Activated naive CD4-positive, alpha-beta T cell treated with anti-CD3 and anti-CD28 coated beads for 36 hours (primary cell): ENCODE measurements around the gene EPHX1. TPM values are rescaled to one million over a fixed set of nuclear protein-coding genes. Genes with fewer than 3 reads are reported as not detected.

Source experiments
- CTCF ChIA-PET: fragments of 350-600 bp; sonication (Branson Sonifier 250); formaldehyde crosslinking; loops from one replicate; lab custom pipeline; 2021; ENCODE audit warnings: antibody characterized with exemption; lab: Charles Lee
- DNase-seq: peaks from one replicate; pipeline ENCODE4 v3.0.0-alpha.2; 2020
- H3K27ac Mint-ChIP-seq: one replicate; pipeline ENCODE4 v1.8.0; 2021; ENCODE audit warnings: mild to moderate bottlenecking, mixed read lengths
- H3K27me3 Mint-ChIP-seq: one replicate; pipeline ENCODE4 v1.8.0; 2021; ENCODE audit warnings: low read depth, mixed read lengths
- H3K36me3 Mint-ChIP-seq: one replicate; pipeline ENCODE4 v1.8.0; 2021; ENCODE audit warnings: low read depth, mixed read lengths
- H3K4me1 Mint-ChIP-seq: one replicate; pipeline ENCODE4 v1.8.0; 2021; ENCODE audit warnings: low read depth, mixed read lengths
- H3K4me3 Mint-ChIP-seq: one replicate; pipeline ENCODE4 v1.8.0; 2021; ENCODE audit warnings: mild to moderate bottlenecking, moderate library complexity, mixed read lengths
- H3K9me3 Mint-ChIP-seq: one replicate; pipeline ENCODE4 v1.8.0; 2021; ENCODE audit warnings: mixed read lengths
- intact Hi-C: fragments of 100-400 bp; cut with micrococcal nuclease; formaldehyde crosslinking; loops from one replicate; pipeline ENCODE4 v1.15.1; 2023
- total RNA-seq, 2 experiments: library from RNA; stranded (reverse); gene quantifications; one replicate each; pipeline ENCODE4 v1.2.3, GENCODE V29; 2021

Gene EPHX1
- total RNA-seq, 2 experiments from 2014 or later = 3.8 to 5.0 TPM

GRCh38 chr1:225873281-225873850 lies 63.4 kb downstream of the EPHX1 start:
- peaks cover 6% of the 10 kb centered on the region for H3K36me3 Mint-ChIP-seq
- CTCF ChIA-PET = interaction anchor here (0.7 to 0.9 kb wide), 2 partner anchors 27 to 96 kb away, joined by 3 read pairs; partner anchors contain the start of gene SRP9
- peaks cover 40% of the 10 kb centered on the region for H3K4me1 Mint-ChIP-seq
- no peak overlapping the region for H3K4me3 Mint-ChIP-seq
- no peaks in the 10 kb centered on the region for H3K9me3 Mint-ChIP-seq
- H3K27me3 Mint-ChIP-seq = no peaks in the 10 kb centered on the region
- intact Hi-C loops = no loop called here
- H3K27ac Mint-ChIP-seq = no peak overlapping the region
- no peak for DNase-seq

- intact Hi-C loops = no loop called here
- DNase-seq = no peak
Measured at GRCh38 chr1:225874431-225874830, 64.5 kb downstream of the EPHX1 start.

GRCh38 chr1:225875044-225875815 lies 65.3 kb downstream of the EPHX1 start:
- intact Hi-C loops = no loop called here
- H3K4me3 Mint-ChIP-seq = no peak overlapping the region
- CTCF ChIA-PET = interaction anchor here (1.3 kb wide), 1 partner anchor 9 kb away, joined by 3 read pairs; no protein-coding TSS in a partner anchor
- no peaks in the 10 kb centered on the region for H3K27me3 Mint-ChIP-seq
- H3K4me1 Mint-ChIP-seq = peaks cover 56% of the 10 kb centered on the region
- DNase-seq = no peak
- no peaks in the 10 kb centered on the region for H3K9me3 Mint-ChIP-seq
- peak overlapping the region; percentile 16 for H3K27ac Mint-ChIP-seq
- peaks cover 6% of the 10 kb centered on the region for H3K36me3 Mint-ChIP-seq

More at GRCh38 chr1:225874431-225874830, 64.5 kb downstream of the EPHX1 start:
- Mint-ChIP-seq H3K4me3 (no peak overlapping the region), H3K9me3 (no peaks in the 10 kb centered on the region), H3K27ac (no peak overlapping the region), H3K36me3 (peaks cover 6% of the 10 kb centered on the region), H3K27me3 (no peaks in the 10 kb centered on the region), H3K4me1 (peaks cover 48% of the 10 kb centered on the region)
- CTCF ChIA-PET = interaction anchor here (0.9 kb wide), 1 partner anchor 28 kb away, joined by 3 read pairs; no protein-coding TSS in a partner anchor

GRCh38 chr1:225876900-225877510 lies 67.1 kb downstream of the EPHX1 start:
- Mint-ChIP-seq H3K4me1 (peaks cover 62% of the 10 kb centered on the region), H3K27me3 (no peaks in the 10 kb centered on the region), H3K4me3 (no peak overlapping the region), H3K36me3 (peaks cover 1% of the 10 kb centered on the region), H3K27ac (no peak overlapping the region), H3K9me3 (no peaks in the 10 kb centered on the region)
- no peak for DNase-seq
- intact Hi-C loops = no loop called here
- CTCF ChIA-PET = interaction anchor here (0.6 to 1.6 kb wide), 6 partner anchors 10 to 143 kb away, joined by 3 to 4 read pairs (median 4); partner anchors contain the start of gene LEFTY1

GRCh38 chr1:225877580-225877979 lies 67.7 kb downstream of the EPHX1 start:
- H3K27ac Mint-ChIP-seq = no peak overlapping the region
- intact Hi-C loops = no loop called here
- peaks cover 62% of the 10 kb centered on the region for H3K4me1 Mint-ChIP-seq
- peak; percentile 51 for DNase-seq
- peaks cover 1% of the 10 kb centered on the region for H3K36me3 Mint-ChIP-seq
- CTCF ChIA-PET = interaction anchor here (1.0 to 1.6 kb wide), 7 partner anchors 12 to 61 kb away, joined by 3 to 7 read pairs (median 4); partner anchors contain the start of gene LEFTY1
- no peaks in the 10 kb centered on the region for H3K9me3 Mint-ChIP-seq
- H3K27me3 Mint-ChIP-seq = no peaks in the 10 kb centered on the region
- no peak overlapping the region for H3K4me3 Mint-ChIP-seq

- H3K27me3 Mint-ChIP-seq = no peaks in the 10 kb centered on the region
- intact Hi-C loops = no loop called here
- CTCF ChIA-PET = interaction anchor here (0.9 to 1.6 kb wide), 5 partner anchors 11 to 411 kb away, joined by 3 to 7 read pairs (median 3); no protein-coding TSS in a partner anchor
- DNase-seq = no peak
- H3K36me3 Mint-ChIP-seq = peaks cover 2% of the 10 kb centered on the region
- H3K9me3 Mint-ChIP-seq = no peaks in the 10 kb centered on the region
- H3K4me1 Mint-ChIP-seq = peaks cover 65% of the 10 kb centered on the region
- no peak overlapping the region for H3K4me3 Mint-ChIP-seq
- peak overlapping the region; percentile 51 for H3K27ac Mint-ChIP-seq
Measured at GRCh38 chr1:225878282-225878681, 68.4 kb downstream of the EPHX1 start.

GRCh38 chr1:225879521-225880221 lies 69.7 kb downstream of the EPHX1 start:
- Mint-ChIP-seq H3K9me3 (no peaks in the 10 kb centered on the region), H3K27ac (peak overlapping the region; percentile 59), H3K36me3 (peaks cover 2% of the 10 kb centered on the region), H3K27me3 (no peaks in the 10 kb centered on the region), H3K4me1 (peaks cover 68% of the 10 kb centered on the region), H3K4me3 (peak overlapping the region; percentile 37)
- intact Hi-C loops = loop anchor here (2.0 to 5.0 kb wide), 3 partner anchors 31 to 183 kb away; partner anchors contain the start of genes H3-3A and SDE2
- peak; percentile 59 for DNase-seq
- CTCF ChIA-PET = interaction anchor here (1.3 to 3.6 kb wide), 4 partner anchors 18 to 67 kb away, joined by 3 to 13 read pairs (median 4); no protein-coding TSS in a partner anchor

- DNase-seq = no peak
- no peaks in the 10 kb centered on the region for H3K9me3 Mint-ChIP-seq
- peak overlapping the region; percentile 37 for H3K4me3 Mint-ChIP-seq
- no peaks in the 10 kb centered on the region for H3K27me3 Mint-ChIP-seq
- CTCF ChIA-PET = interaction anchor here (1.3 to 3.6 kb wide), 5 partner anchors 17 to 405 kb away, joined by 3 to 13 read pairs (median 5); no protein-coding TSS in a partner anchor
- H3K27ac Mint-ChIP-seq = peak overlapping the region; percentile 59
- peaks cover 66% of the 10 kb centered on the region for H3K4me1 Mint-ChIP-seq
- H3K36me3 Mint-ChIP-seq = peaks cover 2% of the 10 kb centered on the region
- intact Hi-C loops = loop anchor here (2.0 to 5.0 kb wide), 3 partner anchors 31 to 183 kb away; partner anchors contain the start of genes H3-3A and SDE2
Measured at GRCh38 chr1:225880222-225880588, 70.3 kb downstream of the EPHX1 start.

GRCh38 chr1:225880636-225881035 lies 70.7 kb downstream of the EPHX1 start:
- peaks cover 2% of the 10 kb centered on the region for H3K36me3 Mint-ChIP-seq
- H3K4me3 Mint-ChIP-seq = peak overlapping the region; percentile 92
- H3K4me1 Mint-ChIP-seq = peaks cover 61% of the 10 kb centered on the region
- no peak for DNase-seq
- intact Hi-C loops = loop anchor here (1.0 to 5.0 kb wide), 7 partner anchors 14 to 182 kb away; partner anchors contain the start of genes H3-3A, PYCR2 and SDE2
- CTCF ChIA-PET = interaction anchor here (1.2 to 3.6 kb wide), 7 partner anchors 17 to 406 kb away, joined by 3 to 13 read pairs (median 5); partner anchors contain the start of gene SRP9
- peak overlapping the region; percentile 87 for H3K27ac Mint-ChIP-seq
- no peaks in the 10 kb centered on the region for H3K9me3 Mint-ChIP-seq
- H3K27me3 Mint-ChIP-seq = no peaks in the 10 kb centered on the region

GRCh38 chr1:225881081-225881958 lies 71.4 kb downstream of the EPHX1 start:
- no peaks in the 10 kb centered on the region for H3K9me3 Mint-ChIP-seq
- peak; percentile 66 for DNase-seq
- H3K4me1 Mint-ChIP-seq = peaks cover 55% of the 10 kb centered on the region
- CTCF ChIA-PET = interaction anchor here (0.6 to 3.6 kb wide), 13 partner anchors 15 to 406 kb away, joined by 3 to 22 read pairs (median 4); partner anchors contain the start of gene SRP9
- H3K27ac Mint-ChIP-seq = peak overlapping the region; percentile 87
- intact Hi-C loops = loop anchor here (1.0 to 5.0 kb wide), 7 partner anchors 15 to 181 kb away; partner anchors contain the start of genes H3-3A, PYCR2 and SDE2
- H3K27me3 Mint-ChIP-seq = no peaks in the 10 kb centered on the region
- H3K4me3 Mint-ChIP-seq = peak overlapping the region; percentile 92
- H3K36me3 Mint-ChIP-seq = peaks cover 2% of the 10 kb centered on the region
